OCI-LY3 (cell line): ENCODE data around the gene PRKCE.

Experiments
- CTCF ChIP-seq: fragments of 200-600, 300-600 bp; sonication (generic); IDR thresholded peaks from 2 replicates; pipeline ENCODE4 v1.5.1; 2014; ENCODE audit warnings: antibody characterized with exemption, low read length, low read depth
- EZH2phosphoT487 ChIP-seq: fragments of 200-600 bp; shearing (Covaris generic); IDR thresholded peaks from 2 replicates; pipeline ENCODE4 v1.6.1; 2018; ENCODE audit warnings: antibody characterized with exemption, mixed run types, low read depth

GRCh38 chr2:46073540-46074046, 422.1 kb downstream of the PRKCE start:
- no peak for TF ChIP-seq CTCF
- no peak for TF ChIP-seq EZH2phosphoT487
